IPS-18a (cell line): ENCODE results near the gene PPP6R3.

Experiments
- H3K27ac ChIP-seq: one replicate; pipeline ENCODE4 v1.5.1; 2013; ENCODE audit warnings: low read length
- H3K27me3 ChIP-seq: one replicate; pipeline ENCODE4 v1.6.1; 2013; ENCODE audit warnings: mild to moderate bottlenecking, low read length; ENCODE audit not compliant: control insufficient read depth, insufficient read depth
- H3K36me3 ChIP-seq: one replicate; pipeline ENCODE4 v1.6.1; 2013; ENCODE audit warnings: low read depth, low read length; ENCODE audit not compliant: control insufficient read depth
- H3K4me1 ChIP-seq: one replicate; pipeline ENCODE4 v1.6.1; 2013; ENCODE audit warnings: low read depth, low read length; ENCODE audit not compliant: control insufficient read depth
- H3K4me3 ChIP-seq: one replicate; pipeline ENCODE4 v1.5.1; 2013; ENCODE audit warnings: low read length
- H3K9ac ChIP-seq: one replicate; pipeline ENCODE4 v1.6.1; 2013; ENCODE audit warnings: mild to moderate bottlenecking, low read length, moderate library complexity
- H3K9me3 ChIP-seq: one replicate; pipeline ENCODE4 v1.6.1; 2013; ENCODE audit warnings: low read depth, low read length; ENCODE audit not compliant: control insufficient read depth

PPP6R3 gene

GRCh38 chr11:68521969-68522652, 61.6 kb downstream of the PPP6R3 start:
- no peaks in the 10 kb centered on the region for H3K27me3 ChIP-seq
- H3K9me3 ChIP-seq: no peaks in the 10 kb centered on the region
- no peak overlapping the region for H3K4me3 ChIP-seq
- peaks cover 1% of the 10 kb centered on the region for H3K4me1 ChIP-seq
- H3K36me3 ChIP-seq: peaks cover 71% of the 10 kb centered on the region
- no peak overlapping the region for H3K9ac ChIP-seq
- H3K27ac ChIP-seq: no peak overlapping the region

- Histone ChIP-seq H3K4me3 (no peak overlapping the region), H3K36me3 (peaks cover 75% of the 10 kb centered on the region), H3K9ac (no peak overlapping the region), H3K27ac (no peak overlapping the region), H3K9me3 (no peaks in the 10 kb centered on the region), H3K27me3 (no peaks in the 10 kb centered on the region), H3K4me1 (no peaks in the 10 kb centered on the region)
Observed at GRCh38 chr11:68523033-68523432, 62.5 kb downstream of the PPP6R3 start.

GRCh38 chr11:68523743-68524142, 63.2 kb downstream of the PPP6R3 start:
- no peak overlapping the region for H3K27ac ChIP-seq
- H3K27me3 ChIP-seq: no peaks in the 10 kb centered on the region
- H3K9ac ChIP-seq: no peak overlapping the region
- no peaks in the 10 kb centered on the region for H3K4me1 ChIP-seq
- H3K4me3 ChIP-seq: no peak overlapping the region
- no peaks in the 10 kb centered on the region for H3K9me3 ChIP-seq
- peaks cover 78% of the 10 kb centered on the region for H3K36me3 ChIP-seq

- H3K36me3 ChIP-seq: peaks cover 75% of the 10 kb centered on the region
- H3K4me3 ChIP-seq: no peak overlapping the region
- H3K9me3 ChIP-seq: no peaks in the 10 kb centered on the region
- no peak overlapping the region for H3K9ac ChIP-seq
- no peaks in the 10 kb centered on the region for H3K4me1 ChIP-seq
- H3K27me3 ChIP-seq: no peaks in the 10 kb centered on the region
- H3K27ac ChIP-seq: no peak overlapping the region
Observed at GRCh38 chr11:68524213-68524612, 63.7 kb downstream of the PPP6R3 start.

- no peaks in the 10 kb centered on the region for H3K9me3 ChIP-seq
- peaks cover 74% of the 10 kb centered on the region for H3K36me3 ChIP-seq
- no peaks in the 10 kb centered on the region for H3K4me1 ChIP-seq
- H3K27me3 ChIP-seq: no peaks in the 10 kb centered on the region
- no peak overlapping the region for H3K27ac ChIP-seq
- no peak overlapping the region for H3K4me3 ChIP-seq
- H3K9ac ChIP-seq: no peak overlapping the region
Observed at GRCh38 chr11:68524681-68525080, 64.1 kb downstream of the PPP6R3 start.

GRCh38 chr11:68525336-68525735, 64.8 kb downstream of the PPP6R3 start:
- Histone ChIP-seq H3K27ac (no peak overlapping the region), H3K9me3 (no peaks in the 10 kb centered on the region), H3K36me3 (peaks cover 69% of the 10 kb centered on the region)

GRCh38 chr11:68525930-68526329, 65.4 kb downstream of the PPP6R3 start:
- Histone ChIP-seq H3K36me3 (peaks cover 64% of the 10 kb centered on the region), H3K27ac (no peak overlapping the region), H3K9me3 (no peaks in the 10 kb centered on the region), H3K4me1 (no peaks in the 10 kb centered on the region), H3K27me3 (no peaks in the 10 kb centered on the region), H3K4me3 (no peak overlapping the region), H3K9ac (no peak overlapping the region)

More at GRCh38 chr11:68525336-68525735, 64.8 kb downstream of the PPP6R3 start:
- no peaks in the 10 kb centered on the region for H3K4me1 ChIP-seq
- H3K27me3 ChIP-seq: no peaks in the 10 kb centered on the region
- no peak overlapping the region for H3K9ac ChIP-seq
- H3K4me3 ChIP-seq: no peak overlapping the region

- Histone ChIP-seq H3K36me3 (peaks cover 48% of the 10 kb centered on the region), H3K9me3 (no peaks in the 10 kb centered on the region), H3K4me1 (no peaks in the 10 kb centered on the region), H3K4me3 (no peak overlapping the region), H3K9ac (no peak overlapping the region), H3K27me3 (no peaks in the 10 kb centered on the region), H3K27ac (no peak overlapping the region)
Observed at GRCh38 chr11:68527585-68527984, 67.0 kb downstream of the PPP6R3 start.

- no peak overlapping the region for H3K27ac ChIP-seq
- H3K4me1 ChIP-seq: no peaks in the 10 kb centered on the region
- H3K36me3 ChIP-seq: peaks cover 39% of the 10 kb centered on the region
- H3K9me3 ChIP-seq: no peaks in the 10 kb centered on the region
- no peaks in the 10 kb centered on the region for H3K27me3 ChIP-seq
- H3K9ac ChIP-seq: no peak overlapping the region
- H3K4me3 ChIP-seq: no peak overlapping the region
Observed at GRCh38 chr11:68528630-68529029, 68.1 kb downstream of the PPP6R3 start.

GRCh38 chr11:68531129-68531693, 70.7 kb downstream of the PPP6R3 start:
- Histone ChIP-seq H3K27me3 (no peaks in the 10 kb centered on the region), H3K27ac (no peak overlapping the region), H3K9ac (no peak overlapping the region), H3K36me3 (peaks cover 21% of the 10 kb centered on the region), H3K9me3 (no peaks in the 10 kb centered on the region), H3K4me1 (no peaks in the 10 kb centered on the region), H3K4me3 (no peak overlapping the region)

- no peaks in the 10 kb centered on the region for H3K27me3 ChIP-seq
- H3K9me3 ChIP-seq: no peaks in the 10 kb centered on the region
- H3K9ac ChIP-seq: no peak overlapping the region
- no peak overlapping the region for H3K4me3 ChIP-seq
- H3K4me1 ChIP-seq: no peaks in the 10 kb centered on the region
- H3K36me3 ChIP-seq: peaks cover 12% of the 10 kb centered on the region
- H3K27ac ChIP-seq: no peak overlapping the region
Observed at GRCh38 chr11:68532727-68533369, 72.3 kb downstream of the PPP6R3 start.

GRCh38 chr11:68533945-68534344, 73.4 kb downstream of the PPP6R3 start:
- Histone ChIP-seq H3K27me3 (no peaks in the 10 kb centered on the region), H3K4me1 (no peaks in the 10 kb centered on the region), H3K4me3 (no peak overlapping the region), H3K9ac (no peak overlapping the region), H3K9me3 (no peaks in the 10 kb centered on the region), H3K27ac (no peak overlapping the region), H3K36me3 (peaks cover 18% of the 10 kb centered on the region)
